Measurements from ENCODE around the gene ZNF337.

Gene ZNF337
- long read RNA-seq, transcript ZNF337-201 (5 exons, 3,205 nt): major isoform, 48 of 64 reads
- long read RNA-seq, partial matches to known transcripts: 3 of 64 reads
- long read RNA-seq, other reads (novel, unspliced or antisense): 11 of 64 reads

DNA sequence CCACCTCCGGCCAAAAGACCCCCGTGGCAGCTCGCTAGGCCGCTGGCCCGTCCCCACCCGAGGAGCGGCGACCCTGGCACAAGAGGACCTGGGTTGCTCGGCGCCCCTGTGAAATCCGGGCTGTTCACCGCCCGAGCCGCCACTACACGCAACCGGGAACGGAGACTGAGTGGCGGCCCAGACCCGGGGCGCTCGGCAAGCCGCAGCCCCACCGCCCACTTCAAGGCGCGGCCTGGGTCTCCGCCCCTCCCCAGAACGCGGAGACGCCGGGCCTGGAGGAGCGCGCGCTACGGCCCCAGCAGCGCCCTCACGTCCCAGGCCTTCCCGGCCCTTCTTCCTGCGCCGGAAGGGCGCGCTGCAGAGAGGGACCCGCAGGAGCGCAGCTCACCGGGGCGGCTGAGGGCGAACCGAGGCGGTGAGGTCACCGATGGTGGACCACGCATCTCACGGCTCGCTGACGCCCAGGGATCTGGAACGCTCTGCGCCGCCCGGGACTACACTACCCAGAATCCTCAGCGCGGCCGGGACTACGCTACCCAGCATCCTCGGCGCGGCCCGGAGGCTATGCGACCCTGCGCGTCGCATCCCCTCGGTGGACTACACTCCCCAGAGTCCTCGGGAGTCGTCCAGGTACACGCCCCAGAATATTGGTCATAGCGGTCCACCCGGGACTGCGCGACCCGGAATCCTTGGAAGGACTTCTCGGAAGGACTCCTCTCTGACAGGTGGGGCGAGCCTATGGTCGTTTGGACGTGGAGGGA is at the start of gene ZNF337:
Gene ZNF337, minus strand, starts transcription at position 483 of the 761 bp plus-strand sequence. CDS start 10,436 bp downstream, outside the sequence.
- no peaks in the 10 kb centered on the region for H3K27me3 ChIP-seq (ENCODE audit: insufficient read depth, poor library complexity, severe bottlenecking)
- TF ChIP-seq, protein P1, sequence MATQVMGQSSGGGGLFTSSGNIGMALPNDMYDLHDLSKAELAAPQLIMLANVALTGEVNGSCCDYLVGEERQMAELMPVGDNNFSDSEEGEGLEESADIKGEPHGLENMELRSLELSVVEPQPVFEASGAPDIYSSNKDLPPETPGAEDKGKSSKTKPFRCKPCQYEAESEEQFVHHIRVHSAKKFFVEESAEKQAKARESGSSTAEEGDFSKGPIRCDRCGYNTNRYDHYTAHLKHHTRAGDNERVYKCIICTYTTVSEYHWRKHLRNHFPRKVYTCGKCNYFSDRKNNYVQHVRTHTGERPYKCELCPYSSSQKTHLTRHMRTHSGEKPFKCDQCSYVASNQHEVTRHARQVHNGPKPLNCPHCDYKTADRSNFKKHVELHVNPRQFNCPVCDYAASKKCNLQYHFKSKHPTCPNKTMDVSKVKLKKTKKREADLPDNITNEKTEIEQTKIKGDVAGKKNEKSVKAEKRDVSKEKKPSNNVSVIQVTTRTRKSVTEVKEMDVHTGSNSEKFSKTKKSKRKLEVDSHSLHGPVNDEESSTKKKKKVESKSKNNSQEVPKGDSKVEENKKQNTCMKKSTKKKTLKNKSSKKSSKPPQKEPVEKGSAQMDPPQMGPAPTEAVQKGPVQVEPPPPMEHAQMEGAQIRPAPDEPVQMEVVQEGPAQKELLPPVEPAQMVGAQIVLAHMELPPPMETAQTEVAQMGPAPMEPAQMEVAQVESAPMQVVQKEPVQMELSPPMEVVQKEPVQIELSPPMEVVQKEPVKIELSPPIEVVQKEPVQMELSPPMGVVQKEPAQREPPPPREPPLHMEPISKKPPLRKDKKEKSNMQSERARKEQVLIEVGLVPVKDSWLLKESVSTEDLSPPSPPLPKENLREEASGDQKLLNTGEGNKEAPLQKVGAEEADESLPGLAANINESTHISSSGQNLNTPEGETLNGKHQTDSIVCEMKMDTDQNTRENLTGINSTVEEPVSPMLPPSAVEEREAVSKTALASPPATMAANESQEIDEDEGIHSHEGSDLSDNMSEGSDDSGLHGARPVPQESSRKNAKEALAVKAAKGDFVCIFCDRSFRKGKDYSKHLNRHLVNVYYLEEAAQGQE (IDR thresholded peaks at IDR 0.05; ENCODE audit: insufficient replicate concordance, low read depth): no peak
- TF ChIP-seq CTCF (IDR thresholded peaks at IDR 0.05; ENCODE audit: insufficient read depth, low read length) (no peak), SPI1 (IDR thresholded peaks at IDR 0.05; ENCODE audit: borderline replicate concordance, low read depth) (no peak), POLR2AphosphoS5 (IDR thresholded peaks at IDR 0.05; ENCODE audit: low read depth) (peak; percentile 41; the same call in 1 of the 2 replicates), GABPA (IDR thresholded peaks at IDR 0.05; ENCODE audit: low read depth) (peak; percentile 58)
- peak within 1 kb of the TSS; percentile 96 for H3K4me3 ChIP-seq (replicated peaks; ENCODE audit: insufficient read depth, low read length)
- peak; percentile 82 to 94 for DNase-seq (ENCODE audit: low read depth in 1 of 2, low spot score in 1 of 2)
- peak within 1 kb of the TSS; percentile 85 for H3K27ac ChIP-seq (replicated peaks)

- Histone ChIP-seq H3K4me3 (replicated peaks; ENCODE audit: insufficient read depth, low read length) (no peak overlapping the region), H3K27me3 (ENCODE audit: insufficient read depth, poor library complexity, severe bottlenecking) (no peaks in the 10 kb centered on the region), H3K27ac (replicated peaks) (no peak overlapping the region)
- TF ChIP-seq POLR2AphosphoS5 (IDR thresholded peaks at IDR 0.05; ENCODE audit: low read depth) (no peak), CTCF (IDR thresholded peaks at IDR 0.05; ENCODE audit: insufficient read depth, low read length) (no peak), GABPA (IDR thresholded peaks at IDR 0.05; ENCODE audit: low read depth) (no peak), SPI1 (IDR thresholded peaks at IDR 0.05; ENCODE audit: borderline replicate concordance, low read depth) (no peak)
- TF ChIP-seq, protein P1 (IDR thresholded peaks at IDR 0.05; ENCODE audit: insufficient replicate concordance, low read depth): no peak
- DNase-seq (ENCODE audit: low read depth in 1 of 2, low spot score in 1 of 2): no peak
Measured at GRCh38 chr20:25745738-25746137, 49.1 kb upstream of the ZNF337 start.

DNA sequence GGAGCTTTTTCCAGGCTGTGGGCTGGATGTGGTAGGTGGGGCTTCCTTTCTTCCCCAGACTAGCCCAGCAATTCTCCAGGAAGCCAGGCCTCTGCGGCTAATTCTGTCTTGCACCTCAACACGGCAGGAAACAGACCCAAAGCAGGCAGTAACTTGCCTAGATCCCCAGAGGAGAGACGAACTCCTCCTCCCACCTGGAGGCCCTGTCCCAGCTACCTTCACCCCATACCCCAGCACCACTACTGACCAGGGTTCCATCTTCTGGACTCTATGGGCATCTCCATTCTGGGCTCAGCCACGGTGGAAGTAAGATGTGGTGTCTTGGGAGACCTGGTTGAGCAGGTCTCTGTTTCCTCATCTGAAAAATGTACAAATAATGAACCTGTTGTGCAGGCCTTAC is 48.4 kb upstream of the ZNF337 start:
- Histone ChIP-seq H3K27me3 (ENCODE audit: insufficient read depth, poor library complexity, severe bottlenecking) (no peaks in the 10 kb centered on the region), H3K4me3 (replicated peaks; ENCODE audit: insufficient read depth, low read length) (no peak overlapping the region), H3K27ac (replicated peaks) (no peak overlapping the region)
- no peak for TF ChIP-seq SPI1 (IDR thresholded peaks at IDR 0.05; ENCODE audit: borderline replicate concordance, low read depth)
- TF ChIP-seq CTCF (IDR thresholded peaks at IDR 0.05; ENCODE audit: insufficient read depth, low read length): no peak
- TF ChIP-seq GABPA (IDR thresholded peaks at IDR 0.05; ENCODE audit: low read depth): no peak
- TF ChIP-seq, protein P1 (IDR thresholded peaks at IDR 0.05; ENCODE audit: insufficient replicate concordance, low read depth): no peak
- no peak for TF ChIP-seq POLR2AphosphoS5 (IDR thresholded peaks at IDR 0.05; ENCODE audit: low read depth)
- no peak for DNase-seq (ENCODE audit: low read depth in 1 of 2, low spot score in 1 of 2)
